Glutamatergic neuron (in vitro differentiated cells): ENCODE measurements around the gene TMEM214. TPM values are rescaled to one million over a fixed set of nuclear protein-coding genes. Genes with fewer than 3 reads are reported as not detected.

Experiments
- DNase-seq: peaks from one replicate; pipeline ENCODE4 v3.0.0; 2022
- H3K27ac Mint-ChIP-seq: one replicate; pipeline ENCODE4 v1.8.0; 2020; ENCODE audit warnings: mild to moderate bottlenecking, mixed read lengths, inconsistent platforms; ENCODE audit not compliant: unreplicated experiment
- H3K27me3 Mint-ChIP-seq: one replicate; pipeline ENCODE4 v1.8.0; 2020; ENCODE audit warnings: mild to moderate bottlenecking, moderate library complexity, mixed read lengths, inconsistent platforms; ENCODE audit not compliant: unreplicated experiment
- H3K36me3 Mint-ChIP-seq: one replicate; pipeline ENCODE4 v1.8.0; 2020; ENCODE audit warnings: mild to moderate bottlenecking, mixed read lengths, inconsistent platforms; ENCODE audit not compliant: unreplicated experiment
- H3K4me1 Mint-ChIP-seq: one replicate; pipeline ENCODE4 v1.8.0; 2020; ENCODE audit warnings: mild to moderate bottlenecking, low read depth, mixed read lengths, inconsistent platforms; ENCODE audit not compliant: unreplicated experiment
- H3K4me3 Mint-ChIP-seq: one replicate; pipeline ENCODE4 v1.8.0; 2020; ENCODE audit warnings: mild to moderate bottlenecking, mixed read lengths, inconsistent platforms; ENCODE audit not compliant: unreplicated experiment
- H3K9me3 Mint-ChIP-seq: one replicate; pipeline ENCODE4 v1.8.0; 2020; ENCODE audit warnings: mild to moderate bottlenecking, moderate library complexity, mixed read lengths, inconsistent platforms; ENCODE audit not compliant: unreplicated experiment
- total RNA-seq: library from RNA; stranded (reverse); fragmentation: NEBNext Ultra II Directional; extraction: Animal tissue kit (Norgen Biotek cat#: 25700); gene quantifications from one replicate; pipeline ENCODE4 v1.2.1, GENCODE V29; 2021; ENCODE audit not compliant: unreplicated experiment
- TF ChIP-seq, protein P1 (sequence below): fragments of 200-600 bp; sonication (generic); IDR thresholded peaks from one replicate; pipeline ENCODE4 v1.5.0; 2021; ENCODE audit not compliant: partially characterized antibody, unreplicated experiment

The TMEM214 gene
- total RNA-seq, 1 donor from 2014 or later: 35.8 TPM

DNA sequence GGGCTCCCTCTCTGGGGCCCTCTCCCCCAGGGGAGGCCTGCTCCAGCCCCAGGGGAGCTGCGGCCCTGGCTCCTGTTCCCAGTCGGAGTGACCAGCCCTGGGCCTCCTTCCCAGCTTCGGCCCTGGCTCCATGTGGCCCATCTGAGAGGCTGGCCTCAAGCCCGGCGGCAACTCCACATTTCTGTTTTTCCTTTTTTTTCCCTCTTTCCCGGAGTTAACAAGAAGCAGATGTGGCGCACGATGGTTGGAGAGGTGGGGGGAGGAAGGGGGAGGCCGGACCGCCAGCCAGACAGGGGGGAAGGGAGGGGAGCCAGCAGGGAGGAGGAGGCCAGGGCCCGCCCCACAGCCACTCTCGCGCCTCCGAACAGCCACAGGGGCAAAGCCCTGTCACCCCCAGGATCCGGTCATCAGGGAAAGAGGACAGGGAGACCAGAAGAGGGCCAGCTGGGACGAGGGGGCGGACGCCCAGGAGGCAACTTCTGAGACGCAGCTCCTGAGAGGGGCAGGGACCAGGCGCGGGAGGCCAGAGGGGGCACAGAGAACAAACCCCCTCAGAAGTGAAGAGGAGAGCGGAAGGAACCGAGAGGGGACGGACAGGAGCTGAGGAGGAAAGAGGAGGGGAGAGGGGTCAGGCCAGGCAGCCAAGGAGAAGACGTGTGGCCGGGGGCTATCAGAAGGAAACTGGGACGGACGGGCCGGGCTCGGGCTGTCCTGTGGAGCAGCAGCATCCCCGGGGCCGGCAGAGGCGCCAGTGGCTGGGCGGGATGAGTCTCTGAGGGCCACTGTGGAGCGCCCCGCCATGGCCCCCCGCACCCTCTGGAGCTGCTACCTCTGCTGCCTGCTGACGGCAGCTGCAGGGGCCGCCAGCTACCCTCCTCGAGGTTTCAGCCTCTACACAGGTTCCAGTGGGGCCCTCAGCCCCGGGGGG is 45.8 kb downstream of the TMEM214 start, which contains the start of gene EMILIN1:
Gene EMILIN1, plus strand, starts transcription at position 349 of the 928 bp plus-strand sequence. Its CDS starts 451 bp downstream, at position 800.
- H3K9me3 Mint-ChIP-seq: peaks cover 11% of the 10 kb centered on the region
- TF ChIP-seq, protein P1, sequence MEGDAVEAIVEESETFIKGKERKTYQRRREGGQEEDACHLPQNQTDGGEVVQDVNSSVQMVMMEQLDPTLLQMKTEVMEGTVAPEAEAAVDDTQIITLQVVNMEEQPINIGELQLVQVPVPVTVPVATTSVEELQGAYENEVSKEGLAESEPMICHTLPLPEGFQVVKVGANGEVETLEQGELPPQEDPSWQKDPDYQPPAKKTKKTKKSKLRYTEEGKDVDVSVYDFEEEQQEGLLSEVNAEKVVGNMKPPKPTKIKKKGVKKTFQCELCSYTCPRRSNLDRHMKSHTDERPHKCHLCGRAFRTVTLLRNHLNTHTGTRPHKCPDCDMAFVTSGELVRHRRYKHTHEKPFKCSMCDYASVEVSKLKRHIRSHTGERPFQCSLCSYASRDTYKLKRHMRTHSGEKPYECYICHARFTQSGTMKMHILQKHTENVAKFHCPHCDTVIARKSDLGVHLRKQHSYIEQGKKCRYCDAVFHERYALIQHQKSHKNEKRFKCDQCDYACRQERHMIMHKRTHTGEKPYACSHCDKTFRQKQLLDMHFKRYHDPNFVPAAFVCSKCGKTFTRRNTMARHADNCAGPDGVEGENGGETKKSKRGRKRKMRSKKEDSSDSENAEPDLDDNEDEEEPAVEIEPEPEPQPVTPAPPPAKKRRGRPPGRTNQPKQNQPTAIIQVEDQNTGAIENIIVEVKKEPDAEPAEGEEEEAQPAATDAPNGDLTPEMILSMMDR: no peak
- H3K36me3 Mint-ChIP-seq: peaks cover 11% of the 10 kb centered on the region
- peak; percentile 37 for DNase-seq
- H3K27me3 Mint-ChIP-seq: peaks cover 14% of the 10 kb centered on the region
- no peak within 1 kb of the TSS for H3K27ac Mint-ChIP-seq
- peak within 1 kb of the TSS; percentile 75 for H3K4me3 Mint-ChIP-seq
- H3K4me1 Mint-ChIP-seq: peaks cover 39% of the 10 kb centered on the region

GRCh38 chr2:27079233-27080139 is 46.7 kb downstream of the TMEM214 start:
- H3K9me3 Mint-ChIP-seq: peaks cover 11% of the 10 kb centered on the region
- H3K4me1 Mint-ChIP-seq: peaks cover 39% of the 10 kb centered on the region
- H3K27ac Mint-ChIP-seq: peak overlapping the region; percentile 55
- no peak for DNase-seq
- H3K27me3 Mint-ChIP-seq: peaks cover 14% of the 10 kb centered on the region
- peaks cover 11% of the 10 kb centered on the region for H3K36me3 Mint-ChIP-seq
- peak overlapping the region; percentile 55 for H3K4me3 Mint-ChIP-seq
- TF ChIP-seq, protein P1: no peak

DNA sequence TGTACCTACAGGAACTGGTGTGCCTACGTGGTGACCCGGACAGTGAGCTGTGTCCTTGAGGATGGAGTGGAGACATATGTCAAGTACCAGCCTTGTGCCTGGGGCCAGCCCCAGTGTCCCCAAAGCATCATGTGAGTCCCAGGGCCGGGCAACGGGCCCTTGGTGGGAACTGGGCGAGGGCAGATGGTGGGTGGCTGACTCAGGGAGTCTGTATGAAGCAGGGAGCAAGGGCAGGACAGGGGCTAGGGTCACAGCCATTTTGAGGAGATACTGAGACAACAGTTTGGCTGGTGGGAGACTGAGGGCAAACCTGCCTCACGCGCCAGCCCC is 47.3 kb downstream of the TMEM214 start:
- H3K9me3 Mint-ChIP-seq: peaks cover 11% of the 10 kb centered on the region

DNA sequence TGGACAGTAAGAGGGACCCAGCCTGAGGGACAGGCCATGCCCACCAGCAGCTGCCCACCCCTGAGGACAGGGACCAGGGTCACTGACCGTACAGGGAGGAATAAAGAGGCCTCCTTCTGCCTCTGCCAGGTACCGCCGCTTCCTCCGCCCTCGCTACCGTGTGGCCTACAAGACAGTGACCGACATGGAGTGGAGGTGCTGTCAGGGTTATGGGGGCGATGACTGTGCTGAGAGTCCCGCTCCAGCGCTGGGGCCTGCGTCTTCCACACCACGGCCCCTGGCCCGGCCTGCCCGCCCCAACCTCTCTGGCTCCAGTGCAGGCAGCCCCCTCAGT is 47.8 kb downstream of the TMEM214 start:
- peaks cover 11% of the 10 kb centered on the region for H3K36me3 Mint-ChIP-seq
- H3K4me3 Mint-ChIP-seq: peak overlapping the region; percentile 74
- H3K27ac Mint-ChIP-seq: peak overlapping the region; percentile 83
- peaks cover 14% of the 10 kb centered on the region for H3K27me3 Mint-ChIP-seq
- H3K4me1 Mint-ChIP-seq: peaks cover 39% of the 10 kb centered on the region
- no peak for DNase-seq
- TF ChIP-seq, protein P1: no peak
- peaks cover 14% of the 10 kb centered on the region for H3K9me3 Mint-ChIP-seq

More for the DNA sequence above, 47.3 kb downstream of the TMEM214 start:
- H3K36me3 Mint-ChIP-seq: peaks cover 11% of the 10 kb centered on the region
- H3K4me1 Mint-ChIP-seq: peaks cover 37% of the 10 kb centered on the region
- H3K27ac Mint-ChIP-seq: peak overlapping the region; percentile 55
- DNase-seq: no peak
- peaks cover 13% of the 10 kb centered on the region for H3K27me3 Mint-ChIP-seq
- TF ChIP-seq, protein P1: no peak
- H3K4me3 Mint-ChIP-seq: peak overlapping the region; percentile 55
